HepG2 (cell line): Measurements from ENCODE around the gene TBC1D19. TPM values are rescaled to one million over a fixed set of nuclear protein-coding genes. Genes with fewer than 3 reads are reported as not detected.

ENCODE experiments used
- ATAC-seq: fragments of 200-7000 bp; cut with Tn5 transposase; 3 replicates; pipeline ENCODE4 v1.9.1; 2020; ENCODE audit warnings: mild to moderate bottlenecking, moderate library complexity
- BruUV-seq: library from RNA; stranded (reverse); fragments of 400-500 nt; replicated peaks from 2 replicates; lab custom pipeline; 2021; lab: Mats Ljungman, UMichigan
- CTCF ChIA-PET: fragments of 300-600 bp; formaldehyde crosslinking; extraction: SDS; loops from one replicate; lab custom pipeline; 2021; ENCODE audit warnings: low total read pairs, inconsistent platforms, low intra/inter-chr PET ratio; lab: Yijun Ruan, JAX
- POLR2A ChIA-PET: fragments of 350-600 bp; sonication (Branson Sonifier 250); formaldehyde crosslinking; loops from one replicate; lab custom pipeline; 2020; ENCODE audit warnings: antibody characterized with exemption, inconsistent platforms; lab: Yijun Ruan, JAX
- DNase-seq: peaks from one replicate; pipeline ENCODE4 v3.0.0-alpha.2; 2015; ENCODE audit warnings: low spot score
- FAIRE-seq: peaks from 3 replicates; lab custom pipeline; 2011; peaks lifted over from hg19 to GRCh38; lab: Jason Lieb, UNC
- H2AFZ ChIP-seq: one replicate; pipeline ENCODE4 v1.6.1; 2011; ENCODE audit warnings: low read length, inconsistent platforms
- H3K27ac ChIP-seq: fragments of 300-600 bp; 3 replicates; pipeline ENCODE4 v1.8.0; 2011; ENCODE audit warnings: mixed run types, mild to moderate bottlenecking, mixed read lengths, low read length, inconsistent platforms; ENCODE audit not compliant: insufficient read depth; ENCODE audit errors: extremely low read length
- H3K27me3 ChIP-seq, 2 experiments: fragments of 200-600 bp in 1 of 2; 2 replicates in 1 of 2; 3 replicates in 1 of 2; pipeline versions ENCODE4 v1.6.0 to v1.8.0; 2011; ENCODE audit warnings: low read length in 2 of 2, mild to moderate bottlenecking in 2 of 2, moderate library complexity in 2 of 2, inconsistent platforms in 1 of 2; ENCODE audit not compliant: insufficient read depth in 2 of 2, control insufficient read depth in 1 of 2
- H3K36me3 ChIP-seq, 2 experiments: fragments of 200-600 bp in 1 of 2; replicated peaks in 1 of 2; 2 replicates in 1 of 2; 3 replicates in 1 of 2; pipeline versions ENCODE4 v1.5.1 to v1.8.0; 2011; ENCODE audit warnings: low read length in 2 of 2, inconsistent platforms in 1 of 2; ENCODE audit not compliant: insufficient read depth in 2 of 2, control insufficient read depth in 1 of 2
- H3K4me1 ChIP-seq: 2 replicates; pipeline ENCODE4 v1.5.1; 2012; ENCODE audit warnings: low read length, inconsistent platforms; ENCODE audit not compliant: insufficient read depth
- H3K4me2 ChIP-seq: 2 replicates; pipeline ENCODE4 v1.6.0; 2011; ENCODE audit warnings: low read depth, low read length, inconsistent platforms
- H3K4me3 ChIP-seq, 3 experiments: fragments of 200-600 bp in 1 of 3; sonication (generic), shearing (Covaris generic) in 1 of 3; replicated peaks in 1 of 3; 2 replicates each; pipeline ENCODE4 v1.5.1; 2011 to 2016; ENCODE audit warnings: low read length in 3 of 3, inconsistent platforms in 2 of 3, low read depth in 2 of 3, mild to moderate bottlenecking in 2 of 3, control low read depth in 1 of 3, mixed read lengths in 1 of 3; ENCODE audit not compliant: insufficient read depth in 1 of 3
- H3K79me2 ChIP-seq: one replicate; pipeline ENCODE4 v1.6.1; 2011; ENCODE audit warnings: low read length, inconsistent platforms; ENCODE audit not compliant: insufficient read depth
- H3K9ac ChIP-seq: 2 replicates; pipeline ENCODE4 v1.6.0; 2011; ENCODE audit warnings: mild to moderate bottlenecking, low read depth, low read length, inconsistent platforms; ENCODE audit not compliant: insufficient read depth
- H3K9me3 ChIP-seq: 2 replicates; pipeline ENCODE4 v1.5.1; 2012; ENCODE audit warnings: mild to moderate bottlenecking, low read length
- H4K20me1 ChIP-seq: 2 replicates; pipeline ENCODE4 v1.6.0; 2011; ENCODE audit warnings: inconsistent platforms, mild to moderate bottlenecking, low read length, moderate library complexity; ENCODE audit not compliant: insufficient read depth
- ATF3 ChIP-seq: sonication (generic); formaldehyde crosslinking; IDR thresholded peaks from 2 replicates; pipeline ENCODE4 v1.4.0; 2020; ENCODE audit warnings: missing genetic modification reagents
- DNMT3B ChIP-seq: conservative IDR thresholded peaks from 2 replicates; pipeline ENCODE4 v1.6.1; 2016; ENCODE audit warnings: missing biosample characterization, control low read depth
- EZH2 ChIP-seq: conservative IDR thresholded peaks from 2 replicates; pipeline ENCODE4 v1.6.1; 2012; ENCODE audit warnings: mild to moderate bottlenecking, low read depth, low read length, moderate library complexity
- FOSL2 ChIP-seq: sonication (generic); formaldehyde crosslinking; IDR thresholded peaks from 2 replicates; pipeline ENCODE4 v1.4.0; 2020; ENCODE audit warnings: missing genetic modification reagents
- KLF12 ChIP-seq: sonication (generic); formaldehyde crosslinking; IDR thresholded peaks from 2 replicates; pipeline ENCODE4 v1.4.0; 2020; ENCODE audit warnings: missing genetic modification reagents, borderline replicate concordance
- NAIF1 ChIP-seq: sonication (generic); formaldehyde crosslinking; IDR thresholded peaks from 2 replicates; pipeline ENCODE4 v1.5.0; 2020; ENCODE audit warnings: mild to moderate bottlenecking, missing genetic modification reagents, borderline replicate concordance
- SMARCC2 ChIP-seq: fragments of 450-650 bp; IDR thresholded peaks from 2 replicates; pipeline ENCODE4 v1.6.1; 2017; ENCODE audit warnings: antibody characterized with exemption, mild to moderate bottlenecking
- ZNF142 ChIP-seq: sonication (generic); formaldehyde crosslinking; IDR thresholded peaks from 2 replicates; pipeline ENCODE4 v1.4.0; 2020; ENCODE audit warnings: missing genetic modification reagents
- ZNF274 ChIP-seq: sonication (generic); formaldehyde crosslinking; IDR thresholded peaks from 2 replicates; pipeline ENCODE4 v1.5.1; 2020; ENCODE audit warnings: mild to moderate bottlenecking, missing genetic modification reagents
- ZNF282 ChIP-seq: fragments of 450-650 bp; IDR thresholded peaks from 2 replicates; pipeline ENCODE4 v1.6.1; 2018; ENCODE audit not compliant: partially characterized antibody
- ZNF761 ChIP-seq: sonication (generic); formaldehyde crosslinking; conservative IDR thresholded peaks from 2 replicates; pipeline ENCODE4 v1.4.0; 2020; ENCODE audit warnings: mild to moderate bottlenecking, missing genetic modification reagents
- ZNF784 ChIP-seq: sonication (generic); formaldehyde crosslinking; IDR thresholded peaks from 2 replicates; pipeline ENCODE4 v1.5.1; 2020; ENCODE audit warnings: missing genetic modification reagents, mild to moderate bottlenecking, borderline replicate concordance
- ZSCAN12 ChIP-seq: sonication (generic); formaldehyde crosslinking; IDR thresholded peaks from 2 replicates; pipeline ENCODE4 v1.9.0; 2021; ENCODE audit warnings: mild to moderate bottlenecking, missing genetic modification reagents
- WGBS: methylation state at CpG from one replicate; pipeline ENCODE4 v1.1.6; 2017; ENCODE audit warnings: low lambda C conversion rate; 5-methylcytosine and 5-hydroxymethylcytosine counted together
- in situ Hi-C: cut with HindIII; loops from 2 replicates; pipeline ENCODE4 v1.10.0; 2017; ENCODE audit warnings: low pct_unique_long_range_greater_than_20kb; ENCODE audit not compliant: extremely low pct_ligation_motif_present
- intact Hi-C: fragments of 100-400 bp; cut with micrococcal nuclease; formaldehyde crosslinking; loops from one replicate; pipeline ENCODE4 v1.10.0; 2022; ENCODE audit not compliant: unreplicated experiment
- polyA plus RNA-seq, 8 experiments: library from polyadenylated mRNA; depleted of rRNA in 3 of 8; stranded (reverse) in 7 of 8; unstranded in 1 of 8; fragments of >200 nt; fragmentation: Illumina TruSeq in 4 of 8; extraction: Trizol in 4 of 8; gene quantifications; 2 replicates each; pipeline versions ENCODE4 v1.2.1 to v1.2.3, GENCODE V29; 2011 to 2016; ENCODE audit warnings: low read depth in 4 of 8, missing spikeins in 1 of 8, mixed read lengths in 1 of 8; ENCODE audit not compliant: insufficient read depth in 1 of 8
- total RNA-seq, 5 experiments: library from RNA; depleted of rRNA; stranded (reverse); fragments of >200 nt; fragmentation: Illumina TruSeq; extraction: Trizol; gene quantifications; 2 replicates each; pipeline ENCODE4 v1.2.3, GENCODE V29; 2016; ENCODE audit warnings: low read depth in 1 of 5

The TBC1D19 gene
- total and polyA plus RNA-seq, 2 of the 13 experiments (the other 11 are each of a cell fraction or from before 2014, with no cell fraction given): 1.6 to 3.5 TPM

GRCh38 chr4:26713563-26714151 is 129.8 kb downstream of the TBC1D19 start (continued):
- TF ChIP-seq ZNF142 (CRISPR knock-in tag) (no peak), ZNF282 (no peak)

GRCh38 chr4:26715636-26716242 is 131.9 kb downstream of the TBC1D19 start:
- Histone ChIP-seq H3K4me1 (no peaks in the 10 kb centered on the region), H3K9me3 (no peaks in the 10 kb centered on the region), H3K27me3 (no peaks in the 10 kb centered on the region), H3K4me3 (no peak overlapping the region), H2AFZ (no peak overlapping the region), H4K20me1 (no peaks in the 10 kb centered on the region), H3K4me2 (no peak overlapping the region), H3K9ac (no peak overlapping the region), H3K36me3 (no peaks in the 10 kb centered on the region), H3K27ac (no peak overlapping the region), H3K79me2 (no peaks in the 10 kb centered on the region)
- ChIA-PET POLR2A (no interaction called here), CTCF (no interaction called here)
- in situ Hi-C loops: no loop called here
- no peak for DNase-seq
- WGBS: 100% methylated on average over 1 of the region's 1 CpG
- no peak for FAIRE-seq
- no TSS peak for BruUV-seq
- intact Hi-C loops: no loop called here
- no peak for ATAC-seq
- TF ChIP-seq EZH2 (no peak), ZNF761 (CRISPR knock-in tag) (no peak), ZNF784 (CRISPR knock-in tag) (no peak), SMARCC2 (no peak), DNMT3B (CRISPR knock-in tag) (no peak), NAIF1 (no peak), FOSL2 (CRISPR knock-in tag) (no peak), ZNF274 (no peak), ATF3 (CRISPR knock-in tag) (no peak), ZSCAN12 (CRISPR knock-in tag) (no peak), KLF12 (no peak)
